H1 (cell line): ENCODE data around the gene CPM. TPM values are rescaled to one million over a fixed set of nuclear protein-coding genes. Genes with fewer than 3 reads are reported as not detected.

Source experiments
- CTCF ChIA-PET: fragments of 300-600 bp; sonication (Branson Sonifier 250); formaldehyde crosslinking; loops from one replicate; lab custom pipeline; 2021; ENCODE audit not compliant: partially characterized antibody; lab: Charles Lee
- POLR2A ChIA-PET: fragments of 300-600 bp; sonication (Branson Sonifier 250); formaldehyde crosslinking; loops from one replicate; lab custom pipeline; 2021; ENCODE audit warnings: inconsistent platforms; ENCODE audit not compliant: partially characterized antibody; lab: Charles Lee
- DNase-seq, 2 experiments: peaks; one replicate each; pipeline versions ENCODE4 v3.0.0 to v3.0.0-alpha.2; 2010 to 2022; ENCODE audit warnings: low spot score in 2 of 2, low read depth in 1 of 2, mixed read lengths in 1 of 2
- FAIRE-seq: peaks from 2 replicates; lab custom pipeline; 2011; peaks lifted over from hg19 to GRCh38; lab: Jason Lieb, UNC
- H2AFZ ChIP-seq: 2 replicates; pipeline ENCODE4 v1.8.1; 2012; ENCODE audit warnings: low read length, inconsistent platforms
- H2AK5ac ChIP-seq: 2 replicates; pipeline ENCODE4 v1.6.1; 2013; ENCODE audit warnings: low read depth, low read length
- H2BK120ac ChIP-seq: replicated peaks from 2 replicates; pipeline ENCODE3; 2013; ENCODE audit warnings: low read depth, low read length, inconsistent platforms
- H2BK12ac ChIP-seq: 2 replicates; pipeline ENCODE4 v1.6.1; 2013; ENCODE audit warnings: low read depth, low read length
- H2BK15ac ChIP-seq: 2 replicates; pipeline ENCODE4 v1.6.1; 2013; ENCODE audit warnings: low read length
- H2BK20ac ChIP-seq: 2 replicates; pipeline ENCODE4 v1.6.1; 2013; ENCODE audit warnings: low read length
- H2BK5ac ChIP-seq: 2 replicates; pipeline ENCODE4 v1.6.1; 2013; ENCODE audit warnings: low read depth, low read length
- H3K14ac ChIP-seq: 2 replicates; pipeline ENCODE4 v1.6.1; 2013; ENCODE audit warnings: inconsistent platforms; ENCODE audit not compliant: insufficient read length
- H3K18ac ChIP-seq: 2 replicates; pipeline ENCODE4 v1.6.1; 2013; ENCODE audit warnings: low read length; ENCODE audit errors: extremely low read depth
- H3K23ac ChIP-seq: 2 replicates; pipeline ENCODE4 v1.6.1; 2013; ENCODE audit warnings: inconsistent platforms; ENCODE audit not compliant: insufficient read length
- H3K23me2 ChIP-seq: 2 replicates; pipeline ENCODE4 v1.6.1; 2013; ENCODE audit warnings: low read depth, low read length
- H3K27ac ChIP-seq: 2 replicates; pipeline ENCODE4 v1.6.1; 2011; ENCODE audit warnings: low read depth, low read length, inconsistent platforms
- H3K27me3 ChIP-seq, 4 experiments: replicated peaks in 1 of 4; 1 replicate in 1 of 4; 2 replicates in 3 of 4; pipeline versions ENCODE4 v1.6.1 to v1.8.1; 2011 to 2013; ENCODE audit warnings: low read length in 3 of 4, mild to moderate bottlenecking in 3 of 4, inconsistent platforms in 2 of 4, mixed read lengths in 2 of 4, moderate library complexity in 1 of 4; ENCODE audit not compliant: control insufficient read depth in 3 of 4, insufficient read depth in 3 of 4; ENCODE audit errors: extremely low read depth in 1 of 4
- H3K36me3 ChIP-seq, 4 experiments: 2 replicates each; pipeline versions ENCODE4 v1.6.1 to v1.8.1; 2011 to 2013; ENCODE audit warnings: mild to moderate bottlenecking in 4 of 4, low read length in 3 of 4, moderate library complexity in 2 of 4, control low read depth in 1 of 4, inconsistent platforms in 1 of 4; ENCODE audit not compliant: insufficient read depth in 4 of 4, control insufficient read depth in 2 of 4
- H3K4ac ChIP-seq: replicated peaks from 2 replicates; pipeline ENCODE3; 2013; ENCODE audit warnings: low read length, low read depth, mixed read lengths, inconsistent platforms; ENCODE audit not compliant: insufficient read length
- H3K4me1 ChIP-seq, 4 experiments: replicated peaks in 1 of 4; 1 replicate in 1 of 4; 2 replicates in 3 of 4; pipeline versions ENCODE4 v1.6.1 to v1.8.1; 2011 to 2013; ENCODE audit warnings: low read length in 3 of 4, inconsistent platforms in 2 of 4, mixed read lengths in 1 of 4; ENCODE audit not compliant: insufficient read depth in 4 of 4, control insufficient read depth in 3 of 4
- H3K4me2 ChIP-seq, 2 experiments: 2 replicates each; pipeline versions ENCODE4 v1.6.1 to v1.8.1; 2011 to 2013; ENCODE audit warnings: low read depth in 2 of 2, low read length in 2 of 2, control low read depth in 1 of 2, inconsistent platforms in 1 of 2, mild to moderate bottlenecking in 1 of 2; ENCODE audit not compliant: insufficient read depth in 1 of 2
- H3K4me3 ChIP-seq, 4 experiments: fragments of 200-600, 300-600 bp in 1 of 4; sonication (generic), shearing (Covaris generic), sonication (Bioruptor Twin) in 1 of 4; 2 replicates each; pipeline versions ENCODE4 v1.5.1 to v1.8.1; 2011 to 2016; ENCODE audit warnings: low read length in 4 of 4, low read depth in 3 of 4, control low read depth in 2 of 4, inconsistent platforms in 2 of 4, mild to moderate bottlenecking in 2 of 4, mixed read lengths in 1 of 4, moderate library complexity in 1 of 4; ENCODE audit not compliant: insufficient read depth in 2 of 4; ENCODE audit errors: extremely low read depth in 1 of 4
- H3K56ac ChIP-seq: replicated peaks from 2 replicates; pipeline ENCODE3; 2013; ENCODE audit warnings: low read depth, mild to moderate bottlenecking, mixed read lengths, low read length, inconsistent platforms; ENCODE audit not compliant: insufficient read length
- H3K79me1 ChIP-seq: 2 replicates; pipeline ENCODE4 v1.6.1; 2013; ENCODE audit warnings: low read depth, low read length, control low read depth
- H3K79me2 ChIP-seq, 2 experiments: 2 replicates each; pipeline versions ENCODE4 v1.6.1 to v1.8.1; 2012 to 2013; ENCODE audit warnings: low read length in 2 of 2, mild to moderate bottlenecking in 2 of 2, inconsistent platforms in 1 of 2; ENCODE audit not compliant: insufficient read depth in 2 of 2, control insufficient read depth in 1 of 2
- H3K9ac ChIP-seq, 4 experiments: replicated peaks in 1 of 4; 1 replicate in 1 of 4; 2 replicates in 3 of 4; pipeline versions ENCODE4 v1.6.1 to v1.8.1; 2011 to 2013; ENCODE audit warnings: low read depth in 3 of 4, low read length in 3 of 4, control low read depth in 2 of 4, mild to moderate bottlenecking in 2 of 4, moderate library complexity in 2 of 4, inconsistent platforms in 1 of 4; ENCODE audit errors: extremely low read depth in 1 of 4
- H3K9me3 ChIP-seq, 2 experiments: 2 replicates each; pipeline versions ENCODE4 v1.6.1 to v1.8.1; 2012 to 2013; ENCODE audit warnings: mild to moderate bottlenecking in 2 of 2, moderate library complexity in 2 of 2, control low read depth in 1 of 2, inconsistent platforms in 1 of 2, low read depth in 1 of 2, low read length in 1 of 2, mixed read lengths in 1 of 2; ENCODE audit not compliant: insufficient read depth in 2 of 2
- H4K20me1 ChIP-seq, 2 experiments: replicated peaks in 1 of 2; 2 replicates each; pipeline versions ENCODE3 to v1.8.1; 2011 to 2013; ENCODE audit warnings: inconsistent platforms in 2 of 2, low read length in 2 of 2, mild to moderate bottlenecking in 1 of 2; ENCODE audit not compliant: insufficient read depth in 2 of 2, control insufficient read depth in 1 of 2
- H4K5ac ChIP-seq: 2 replicates; pipeline ENCODE4 v1.6.1; 2013; ENCODE audit warnings: low read length, low read depth, mixed read lengths, inconsistent platforms; ENCODE audit not compliant: insufficient read length
- H4K8ac ChIP-seq: 2 replicates; pipeline ENCODE4 v1.8.0; 2013; ENCODE audit warnings: mild to moderate bottlenecking, moderate library complexity, low read length, inconsistent platforms; ENCODE audit not compliant: insufficient read depth; ENCODE audit errors: extremely low read depth
- H4K91ac ChIP-seq: replicated peaks from 2 replicates; pipeline ENCODE3; 2013; ENCODE audit warnings: low read length, mixed read lengths, inconsistent platforms; ENCODE audit not compliant: insufficient read length
- ASH2L ChIP-seq: fragments of 200-600, 300-600 bp; sonication (generic); IDR thresholded peaks from one replicate; pipeline ENCODE4 v1.7.1; 2017; ENCODE audit warnings: low read length
- BRCA1 ChIP-seq: IDR thresholded peaks from 2 replicates; pipeline ENCODE4 v1.6.1; 2012; ENCODE audit warnings: low read depth, low read length, improper control_type of control experiment
- CHD1 ChIP-seq: IDR thresholded peaks from 2 replicates; pipeline ENCODE4 v1.6.1; 2012; ENCODE audit warnings: low read depth, low read length, improper control_type of control experiment
- CHD2 ChIP-seq: IDR thresholded peaks from 2 replicates; pipeline ENCODE4 v1.6.1; 2012; ENCODE audit warnings: low read length, improper control_type of control experiment
- EGR1 ChIP-seq: IDR thresholded peaks from 2 replicates; pipeline ENCODE4 v1.6.1; 2011; ENCODE audit warnings: low read depth, low read length, borderline replicate concordance
- EP300 ChIP-seq, 2 experiments: IDR thresholded peaks; 1 replicate in 1 of 2; 2 replicates in 1 of 2; pipeline ENCODE4 v1.6.1; 2011 to 2012; ENCODE audit warnings: low read depth in 2 of 2, low read length in 2 of 2, mild to moderate bottlenecking in 2 of 2, borderline replicate concordance in 1 of 2, inconsistent platforms in 1 of 2, moderate library complexity in 1 of 2
- FOSL1 ChIP-seq: IDR thresholded peaks from 2 replicates; pipeline ENCODE4 v1.6.1; 2011; ENCODE audit warnings: mild to moderate bottlenecking, low read depth, low read length, moderate library complexity; ENCODE audit not compliant: insufficient read depth
- KDM4A ChIP-seq: IDR thresholded peaks from one replicate; pipeline ENCODE4 v1.7.1; 2012; ENCODE audit warnings: low read depth, mild to moderate bottlenecking, moderate library complexity, low read length, inconsistent platforms; ENCODE audit not compliant: severe bottlenecking
- MAFK ChIP-seq: IDR thresholded peaks from 2 replicates; pipeline ENCODE4 v1.6.1; 2012; ENCODE audit warnings: low read depth, mild to moderate bottlenecking, improper control_type of control experiment, low read length
- RBBP5 ChIP-seq: IDR thresholded peaks from 2 replicates; pipeline ENCODE4 v1.7.1; 2012; ENCODE audit warnings: low read depth, mild to moderate bottlenecking, inconsistent platforms, low read length, moderate library complexity, borderline replicate concordance
- SIN3A ChIP-seq, 2 experiments: IDR thresholded peaks in 1 of 2; conservative IDR thresholded peaks in 1 of 2; 2 replicates each; pipeline ENCODE4 v1.6.1; 2011 to 2012; ENCODE audit warnings: low read length in 2 of 2, improper control_type of control experiment in 1 of 2, low read depth in 1 of 2, mild to moderate bottlenecking in 1 of 2
- WGBS, 2 experiments: shearing (Covaris generic) in 1 of 2; methylation state at CpG; one replicate each; pipeline versions ENCODE4 v1.1.6 to v1.1.7; 2013 to 2015; ENCODE audit warnings: low lambda C conversion rate in 2 of 2, mixed read lengths in 2 of 2, inconsistent platforms in 1 of 2, low coverage in 1 of 2, missing lambda C conversion rate in 1 of 2; ENCODE audit not compliant: insufficient replicate concordance in 2 of 2, insufficient coverage in 1 of 2, insufficient read length in 1 of 2; ENCODE audit errors: extremely low coverage in 1 of 2, missing lambda C conversion rate in 1 of 2; 5-methylcytosine and 5-hydroxymethylcytosine counted together
- polyA plus RNA-seq, 7 experiments: library from polyadenylated mRNA; depleted of rRNA in 3 of 7; stranded (reverse) in 5 of 7; unstranded in 2 of 7; fragments of >200 nt in 5 of 7; fragments of 200-250 nt in 2 of 7; gene quantifications; 1 replicate in 5 of 7; 2 replicates in 1 of 7; 4 replicates in 1 of 7; pipeline versions ENCODE4 v1.2.1 to v1.2.3, GENCODE V29; 2011 to 2013; ENCODE audit warnings: missing spikeins in 2 of 7, mixed read lengths in 2 of 7
- total RNA-seq: library from RNA; stranded (reverse); fragmentation: NEBNext Ultra II Directional; extraction: Animal tissue kit (Norgen Biotek cat#: 25700); gene quantifications from 2 replicates; pipeline ENCODE4 v1.2.1, GENCODE V29; 2021

CPM gene
- total and polyA plus RNA-seq, 2 of the 8 experiments (the other 6 are each of a cell fraction or from before 2014, with no cell fraction given): 0.33 to 3.1 TPM

DNA sequence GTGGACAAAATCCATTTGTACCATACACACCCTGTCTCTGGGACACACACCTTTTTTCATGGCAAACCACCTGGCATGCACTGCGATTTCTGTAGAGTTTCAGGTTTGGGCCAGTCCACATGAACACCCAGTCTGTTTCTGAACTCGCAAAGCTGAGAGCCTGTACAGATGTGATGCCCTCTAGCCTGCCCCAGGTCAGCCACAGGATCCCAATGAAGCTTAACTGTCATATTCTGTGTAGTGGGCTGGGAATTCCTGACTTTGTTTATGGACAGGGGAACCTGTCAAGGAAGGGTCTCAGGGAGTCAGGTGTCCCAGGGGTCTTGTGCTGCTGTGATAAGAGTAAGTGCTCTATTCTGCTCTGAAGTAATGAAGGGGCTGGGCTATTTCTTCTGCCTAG lies 39.8 kb downstream of the CPM start:
- H2AFZ ChIP-seq: no peak overlapping the region
- H3K4me3 ChIP-seq: no peak overlapping the region
- 93% methylated on average over 2 of the region's 2 CpGs; no CpG with 5 or more reads in 1 of the 2 experiments for whole genome bisulfite sequencing, 2 experiments
- H2AK5ac ChIP-seq: no peak overlapping the region
- H3K4me2 ChIP-seq: no peak overlapping the region
- DNase-seq (no peak), FAIRE-seq (no peak)
- H3K14ac ChIP-seq: no peak overlapping the region
- no peak overlapping the region for H2BK12ac ChIP-seq
- no peaks in the 10 kb centered on the region for H3K4me1 ChIP-seq
- H3K23me2 ChIP-seq: no peaks in the 10 kb centered on the region
- H3K56ac ChIP-seq: no peak overlapping the region
- H3K9ac ChIP-seq: no peak overlapping the region
- no peak overlapping the region for H4K8ac ChIP-seq
- no peaks in the 10 kb centered on the region for H3K79me1 ChIP-seq
- H2BK20ac ChIP-seq: no peak overlapping the region
- peak overlapping the region; percentile 41; the same call in 1 of the 2 replicates for H3K27ac ChIP-seq
- H2BK5ac ChIP-seq: no peak overlapping the region
- H4K5ac ChIP-seq: no peak overlapping the region
- H3K9me3 ChIP-seq: no peaks in the 10 kb centered on the region
- H3K36me3 ChIP-seq: no peaks in the 10 kb centered on the region
- H4K20me1 ChIP-seq: no peaks in the 10 kb centered on the region
- H3K18ac ChIP-seq: no peak overlapping the region
- TF ChIP-seq CHD1: no peak
- TF ChIP-seq ASH2L: no peak
- no peak for TF ChIP-seq CHD2
- no peak for TF ChIP-seq MAFK
- no peak for TF ChIP-seq RBBP5
- no peak for TF ChIP-seq BRCA1
- no peak for TF ChIP-seq FOSL1
- no peak for TF ChIP-seq KDM4A
- TF ChIP-seq SIN3A (conservative IDR thresholded peaks at IDR 0.05 in 1 of 2, IDR thresholded peaks at IDR 0.05 in 1 of 2; ENCODE audit: low read depth in 1 of 2, low read length in 2 of 2): no peak
- no peak for TF ChIP-seq EP300 (IDR thresholded peaks at IDR 0.05; ENCODE audit: borderline replicate concordance in 1 of 2, low read depth in 2 of 2, low read length in 2 of 2)
- no peak for TF ChIP-seq EGR1
- H2BK15ac ChIP-seq: no peak overlapping the region
- no peak overlapping the region for H3K23ac ChIP-seq
- H2BK120ac ChIP-seq: no peak overlapping the region
- ChIA-PET CTCF (interaction anchor here (1.5 kb wide), 1 partner anchor 178 kb away, joined by 4 read pairs; no protein-coding TSS in a partner anchor), POLR2A (no interaction called here)
- H4K91ac ChIP-seq: no peak overlapping the region
- no peaks in the 10 kb centered on the region for H3K27me3 ChIP-seq
- no peak overlapping the region for H3K4ac ChIP-seq
- H3K79me2 ChIP-seq: no peaks in the 10 kb centered on the region
